ENCODE measurements around the gene MICALL2. TPM values are rescaled to one million over a fixed set of nuclear protein-coding genes. Genes with fewer than 3 reads are reported as not detected.

MICALL2 gene
- total and polyA plus RNA-seq, 2 donors = 8.4 to 40.0 TPM

DNA sequence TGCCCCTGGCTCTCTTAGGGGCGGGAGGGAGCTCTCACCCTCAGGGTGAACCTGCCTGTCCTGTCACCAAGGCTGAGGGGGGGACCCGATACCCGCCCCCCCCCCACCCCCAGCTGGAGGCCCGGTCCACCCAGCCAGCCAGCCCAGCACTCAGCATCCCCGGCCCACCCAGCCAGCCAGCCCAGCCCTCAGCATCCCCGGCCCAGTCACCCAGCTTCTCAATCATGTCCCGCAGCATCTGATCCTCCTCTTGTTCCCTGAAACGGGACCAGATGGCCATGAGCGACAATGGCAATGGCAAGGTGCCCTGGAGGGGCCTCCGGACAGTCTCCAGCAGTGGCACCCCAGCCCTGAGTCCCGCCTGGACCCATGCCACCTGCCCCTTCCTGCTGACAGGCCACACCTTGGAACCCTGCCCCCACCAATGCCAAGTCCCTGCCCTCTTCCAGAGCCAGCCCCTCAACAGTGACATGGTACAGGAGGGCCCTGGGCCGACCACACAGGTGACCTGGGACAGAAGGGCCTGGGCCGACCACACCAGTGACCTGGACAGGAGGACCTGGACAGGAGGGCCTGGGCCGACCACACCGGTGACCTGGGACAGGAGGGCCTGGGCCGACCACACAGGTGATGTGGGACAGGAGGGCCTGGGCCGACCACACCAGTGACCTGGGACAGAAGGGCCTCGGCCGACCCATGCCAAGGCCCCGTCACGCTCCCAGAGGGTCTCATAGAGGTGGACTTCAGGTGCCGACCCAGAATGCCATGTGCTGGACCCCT, 24.2 kb downstream of the MICALL2 start:
- H3K4me1 ChIP-seq (ENCODE audit: insufficient read depth) = no peaks in the 10 kb centered on the region
- 91% methylated on average over 22 of the region's 22 CpGs for WGBS
- peaks cover 6% of the 10 kb centered on the region for H3K36me3 ChIP-seq (ENCODE audit: insufficient read depth)
- no peak for DNase-seq (ENCODE audit: extremely low spot score)
- no peak overlapping the region for H3K4me3 ChIP-seq (ENCODE audit: low read depth, low read length)
- no peak overlapping the region for H3K27ac ChIP-seq (ENCODE audit: low read depth)

DNA sequence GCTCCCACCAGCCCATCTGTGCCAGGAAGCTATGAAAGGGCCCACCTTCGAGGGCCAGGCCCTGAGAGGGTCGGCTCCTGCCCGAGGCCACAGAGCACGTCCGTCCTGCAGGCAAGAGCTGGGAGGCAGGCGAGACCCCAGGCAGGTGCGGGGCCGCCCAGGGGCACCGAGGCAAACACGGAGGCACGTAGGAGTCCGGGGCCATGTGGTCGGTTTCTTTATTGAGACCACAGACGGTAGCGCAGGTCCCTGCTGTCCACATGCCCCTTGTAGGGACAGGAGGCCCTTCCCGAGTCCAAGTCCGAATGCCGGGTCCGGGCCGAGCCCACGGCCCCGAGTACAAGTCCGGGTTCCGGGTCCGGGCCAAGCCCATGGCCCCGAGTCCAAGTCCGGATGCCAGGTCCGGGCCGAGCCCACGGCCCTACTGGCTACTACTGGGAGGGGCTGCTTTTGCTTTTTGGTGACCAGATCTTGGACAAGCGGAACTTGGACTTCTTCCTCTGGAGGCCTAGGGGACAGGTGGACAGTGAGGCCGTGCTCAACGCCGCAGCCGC, 25.0 kb downstream of the MICALL2 start:
- Histone ChIP-seq H3K4me1 (ENCODE audit: insufficient read depth) (no peaks in the 10 kb centered on the region), H3K4me3 (ENCODE audit: low read depth, low read length) (no peak overlapping the region), H3K36me3 (ENCODE audit: insufficient read depth) (peaks cover 6% of the 10 kb centered on the region), H3K27ac (ENCODE audit: low read depth) (no peak overlapping the region)
- DNase-seq (ENCODE audit: extremely low spot score) = no peak
- 92% methylated on average over 35 of the region's 35 CpGs for WGBS

DNA sequence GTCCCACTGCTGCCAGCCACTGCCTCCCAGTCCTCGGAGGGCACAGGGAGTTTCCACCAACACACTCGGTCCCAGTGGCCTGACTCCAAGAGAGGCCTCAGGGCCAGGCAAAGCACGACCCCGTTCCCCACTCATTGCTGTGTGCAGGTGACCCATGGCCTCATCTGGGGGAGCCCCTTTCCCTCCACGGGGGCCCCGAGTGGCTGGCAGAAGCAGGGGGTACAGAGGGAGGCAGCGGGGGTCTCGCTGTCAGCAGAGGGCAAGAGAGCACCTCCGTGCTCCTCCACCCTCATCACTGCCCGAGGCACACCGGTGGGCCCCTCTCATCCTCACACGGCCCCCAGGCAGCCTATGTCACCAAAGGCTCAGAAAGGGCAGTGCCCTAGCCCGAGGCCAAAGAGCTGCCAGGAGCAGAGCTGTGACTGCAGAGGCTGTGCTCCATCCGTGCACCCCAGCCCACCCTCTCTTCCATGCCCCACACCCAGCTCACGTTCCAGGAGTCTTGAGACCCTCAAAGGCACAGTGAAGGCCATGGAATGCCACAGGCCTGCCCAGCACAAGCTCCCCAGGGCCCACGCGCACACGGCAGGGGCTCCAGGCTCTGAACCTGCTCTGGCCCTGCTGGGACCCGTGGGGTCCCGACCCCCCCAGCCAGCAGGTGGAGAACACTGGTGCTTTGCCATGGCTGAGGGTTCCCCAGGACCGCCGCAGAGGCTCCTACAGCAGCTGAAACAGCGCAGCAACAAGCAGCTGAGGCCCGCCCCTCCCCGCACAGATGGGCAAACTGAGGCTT, 25.9 kb downstream of the MICALL2 start:
- Histone ChIP-seq H3K4me1 (ENCODE audit: insufficient read depth) (no peaks in the 10 kb centered on the region), H3K4me3 (ENCODE audit: low read depth, low read length) (no peak overlapping the region), H3K36me3 (ENCODE audit: insufficient read depth) (peaks cover 6% of the 10 kb centered on the region), H3K27ac (ENCODE audit: low read depth) (no peak overlapping the region)
- DNase-seq (ENCODE audit: extremely low spot score) = no peak
- 78% methylated on average over 25 of the region's 25 CpGs for WGBS

- DNase-seq (ENCODE audit: extremely low spot score) = no peak
- Histone ChIP-seq H3K4me1 (ENCODE audit: insufficient read depth) (no peaks in the 10 kb centered on the region), H3K36me3 (ENCODE audit: insufficient read depth) (peaks cover 5% of the 10 kb centered on the region), H3K27ac (ENCODE audit: low read depth) (no peak overlapping the region), H3K4me3 (ENCODE audit: low read depth, low read length) (no peak overlapping the region)
- WGBS = 21% methylated on average over 30 of the region's 30 CpGs
Observed at GRCh38 chr7:1432411-1433082, 26.7 kb downstream of the MICALL2 start.

DNA sequence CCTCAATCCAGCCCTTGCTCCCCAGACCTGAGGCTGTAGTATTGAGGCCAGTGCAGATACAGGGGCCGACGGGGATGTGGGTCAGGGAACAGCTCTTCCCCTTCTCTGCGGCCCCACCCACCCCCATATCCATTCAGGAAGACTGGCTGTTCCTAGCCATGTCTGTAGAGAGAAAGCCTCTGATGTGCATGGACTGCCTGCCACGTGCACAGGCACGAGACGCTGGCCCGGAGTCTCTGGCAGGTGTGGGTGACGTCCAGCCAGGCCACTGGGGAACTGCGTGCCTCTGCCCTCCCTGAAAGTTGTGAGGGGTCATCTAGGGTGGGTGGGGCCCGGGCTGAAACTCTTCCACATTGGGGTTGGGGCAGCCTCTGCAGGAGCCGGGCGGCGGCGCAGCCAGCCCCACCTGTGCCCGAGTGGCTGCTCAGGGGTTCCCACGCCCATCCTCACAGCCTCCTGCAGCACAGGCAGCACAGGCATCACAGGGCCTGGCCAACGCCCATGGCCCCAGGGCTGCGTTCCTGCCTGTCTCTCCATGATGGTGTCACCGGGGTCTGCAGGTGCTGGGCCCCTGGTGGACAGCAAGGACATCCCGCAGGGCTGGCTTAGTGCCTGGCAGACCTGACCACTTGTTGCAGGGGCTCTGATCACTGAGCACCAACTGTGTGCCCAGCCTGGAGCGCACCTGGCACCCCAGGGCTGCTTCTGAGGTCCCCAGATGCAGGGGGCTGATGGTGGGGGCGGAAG, 27.5 kb downstream of the MICALL2 start:
- DNase-seq (ENCODE audit: extremely low spot score) = no peak
- Histone ChIP-seq H3K36me3 (ENCODE audit: insufficient read depth) (peaks cover 2% of the 10 kb centered on the region), H3K4me3 (ENCODE audit: low read depth, low read length) (no peak overlapping the region), H3K4me1 (ENCODE audit: insufficient read depth) (no peaks in the 10 kb centered on the region), H3K27ac (ENCODE audit: low read depth) (no peak overlapping the region)
- WGBS = 41% methylated on average over 22 of the region's 22 CpGs

DNA sequence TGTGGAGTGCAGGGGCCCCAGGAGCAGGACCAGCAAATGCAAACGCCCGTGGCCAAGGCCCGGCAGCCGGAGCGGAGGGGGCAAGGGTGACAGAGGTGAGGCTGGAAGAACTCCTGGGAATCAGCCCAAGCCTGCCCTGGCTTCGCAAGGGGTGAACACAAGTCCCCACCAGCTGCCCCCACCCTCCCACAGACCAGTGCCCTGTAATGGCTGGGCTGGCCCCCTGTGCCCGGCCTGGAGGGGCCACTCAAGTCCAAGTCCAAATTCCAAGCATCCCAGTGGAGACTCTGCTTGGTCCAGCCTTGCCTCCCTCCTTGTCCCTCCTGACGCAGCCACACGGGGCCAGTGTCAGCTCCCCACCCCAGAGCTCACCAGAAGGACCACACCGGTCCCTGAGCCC, 28.0 kb downstream of the MICALL2 start:
- DNase-seq (ENCODE audit: extremely low spot score) = no peak
- H3K36me3 ChIP-seq (ENCODE audit: insufficient read depth) = no peaks in the 10 kb centered on the region
- WGBS = 44% methylated on average over 10 of the region's 10 CpGs
- H3K4me3 ChIP-seq (ENCODE audit: low read depth, low read length) = no peak overlapping the region
- H3K27ac ChIP-seq (ENCODE audit: low read depth) = no peak overlapping the region
- H3K4me1 ChIP-seq (ENCODE audit: insufficient read depth) = no peaks in the 10 kb centered on the region

- no peak for DNase-seq (ENCODE audit: extremely low spot score)
- Histone ChIP-seq H3K27ac (ENCODE audit: low read depth) (no peak overlapping the region), H3K36me3 (ENCODE audit: insufficient read depth) (no peaks in the 10 kb centered on the region), H3K4me3 (ENCODE audit: low read depth, low read length) (no peak overlapping the region), H3K4me1 (ENCODE audit: insufficient read depth) (no peaks in the 10 kb centered on the region)
- whole genome bisulfite sequencing = 65% methylated on average over 32 of the region's 32 CpGs
Observed at GRCh38 chr7:1430056-1430845, 29.0 kb downstream of the MICALL2 start.

- no peak for DNase-seq (ENCODE audit: extremely low spot score)
- 47% methylated on average over 20 of the region's 20 CpGs for WGBS
Observed at GRCh38 chr7:1428941-1429501, 30.2 kb downstream of the MICALL2 start.

GRCh38 chr7:1427064-1427657, 32.1 kb downstream of the MICALL2 start:
- Histone ChIP-seq H3K4me1 (ENCODE audit: insufficient read depth) (no peaks in the 10 kb centered on the region), H3K27ac (ENCODE audit: low read depth) (no peak overlapping the region), H3K36me3 (ENCODE audit: insufficient read depth) (no peaks in the 10 kb centered on the region), H3K4me3 (ENCODE audit: low read depth, low read length) (no peak overlapping the region)
- no peak for DNase-seq (ENCODE audit: extremely low spot score)
- WGBS = 89% methylated on average over 13 of the region's 13 CpGs

More at GRCh38 chr7:1428941-1429501, 30.2 kb downstream of the MICALL2 start:
- Histone ChIP-seq H3K4me1 (ENCODE audit: insufficient read depth) (no peaks in the 10 kb centered on the region), H3K36me3 (ENCODE audit: insufficient read depth) (no peaks in the 10 kb centered on the region), H3K4me3 (ENCODE audit: low read depth, low read length) (no peak overlapping the region), H3K27ac (ENCODE audit: low read depth) (no peak overlapping the region)

DNA sequence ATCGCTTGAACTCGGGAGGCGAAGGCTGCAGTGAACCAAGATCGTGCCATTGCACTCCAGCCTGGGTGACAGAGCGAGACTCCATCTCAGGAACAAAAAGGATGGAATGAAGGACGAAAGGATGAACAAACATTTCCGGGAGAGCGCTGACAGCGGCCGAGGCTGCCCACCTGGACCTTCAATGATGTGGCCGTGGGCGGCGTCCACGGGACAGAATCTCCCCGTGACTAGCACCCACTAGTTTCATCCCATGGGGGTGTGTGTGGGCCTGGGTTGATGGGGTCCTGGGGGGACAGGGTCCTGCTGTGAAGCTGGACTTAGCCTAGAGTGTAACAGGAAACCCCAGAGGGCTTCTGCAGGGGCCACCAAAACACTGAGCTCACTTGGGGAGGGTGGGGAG, 32.8 kb downstream of the MICALL2 start:
- Histone ChIP-seq H3K4me3 (ENCODE audit: low read depth, low read length) (no peak overlapping the region), H3K36me3 (ENCODE audit: insufficient read depth) (no peaks in the 10 kb centered on the region), H3K27ac (ENCODE audit: low read depth) (no peak overlapping the region), H3K4me1 (ENCODE audit: insufficient read depth) (no peaks in the 10 kb centered on the region)
- no peak for DNase-seq (ENCODE audit: extremely low spot score)
- WGBS = 88% methylated on average over 15 of the region's 15 CpGs

GRCh38 chr7:1425292-1426136, 33.8 kb downstream of the MICALL2 start:
- no peak for DNase-seq (ENCODE audit: extremely low spot score)
- H3K4me1 ChIP-seq (ENCODE audit: insufficient read depth) = no peaks in the 10 kb centered on the region
- no peak overlapping the region for H3K4me3 ChIP-seq (ENCODE audit: low read depth, low read length)
- H3K36me3 ChIP-seq (ENCODE audit: insufficient read depth) = no peaks in the 10 kb centered on the region
- WGBS = 71% methylated on average over 18 of the region's 18 CpGs
- H3K27ac ChIP-seq (ENCODE audit: low read depth) = no peak overlapping the region
